ENCODE data around the gene LAMC3.

GRCh38 chr9:131095666-131096268, 86.8 kb downstream of the LAMC3 start:
- TF ChIP-seq CTCF (IDR thresholded peaks at IDR 0.05) (no peak), POLR2A (IDR thresholded peaks at IDR 0.05) (no peak), POLR2AphosphoS5 (IDR thresholded peaks at IDR 0.05) (no peak)

Measured in prostate gland (tissue), 2 donors.